GM21825 (cell line): ENCODE measurements around the gene SLC33A1.
"Not testable (repeated sequence)": the region's sequence is repeated elsewhere in the genome, so short reads cannot be mapped to it uniquely, and the experiment has no call there.

Source experiments
- ATAC-seq: cut with Tn5 transposase; IDR thresholded peaks from one replicate; pipeline ENCODE4 v1.9.1; 2021; ENCODE audit warnings: mild to moderate bottlenecking, moderate library complexity; ENCODE audit not compliant: unreplicated experiment

Gene SLC33A1

DNA sequence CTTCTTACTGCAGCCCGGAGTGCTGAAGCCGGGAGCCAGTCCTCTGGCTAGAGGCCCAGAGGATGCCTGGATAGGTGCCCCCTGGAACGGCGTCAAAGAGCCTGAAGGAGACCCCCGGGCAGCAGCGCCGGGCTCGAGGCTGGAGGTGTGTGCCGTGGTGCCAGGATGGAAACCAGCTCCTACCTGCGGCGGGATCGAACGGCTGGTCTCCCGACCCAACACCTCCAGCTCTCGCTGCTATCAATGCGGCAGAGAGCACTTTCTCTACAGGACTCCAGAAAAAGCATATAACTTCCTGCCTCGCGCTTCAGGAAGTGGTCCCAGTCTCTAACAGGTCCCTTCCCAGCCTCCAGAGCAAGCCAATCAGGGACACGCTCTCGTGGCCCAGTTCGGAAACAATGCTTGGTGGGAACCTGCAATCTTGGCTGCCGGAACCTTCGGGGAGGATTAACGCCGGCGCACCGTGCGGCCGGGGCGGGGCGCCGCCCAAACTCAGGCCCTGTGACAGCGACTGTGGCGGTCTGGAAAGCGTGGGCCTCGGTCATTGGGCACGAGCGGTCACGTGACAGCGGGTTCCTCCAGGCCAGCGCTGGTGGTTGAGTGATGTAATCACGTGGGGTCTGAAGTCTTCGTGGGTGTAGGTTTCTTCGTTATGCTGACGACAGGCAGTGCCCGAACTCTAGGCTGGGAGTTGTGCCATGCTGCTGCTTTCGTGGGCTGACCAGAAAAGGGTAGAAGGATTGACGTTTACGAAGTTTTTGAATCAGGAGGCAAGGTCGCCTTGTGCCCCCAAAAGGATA lies at the start of gene SLC33A1:
SLC33A1 (minus strand) TSS at position 287 of the 800 bp plus-strand sequence. CDS start 430 bp downstream, outside the sequence.
- ATAC-seq = peak; percentile 95

DNA sequence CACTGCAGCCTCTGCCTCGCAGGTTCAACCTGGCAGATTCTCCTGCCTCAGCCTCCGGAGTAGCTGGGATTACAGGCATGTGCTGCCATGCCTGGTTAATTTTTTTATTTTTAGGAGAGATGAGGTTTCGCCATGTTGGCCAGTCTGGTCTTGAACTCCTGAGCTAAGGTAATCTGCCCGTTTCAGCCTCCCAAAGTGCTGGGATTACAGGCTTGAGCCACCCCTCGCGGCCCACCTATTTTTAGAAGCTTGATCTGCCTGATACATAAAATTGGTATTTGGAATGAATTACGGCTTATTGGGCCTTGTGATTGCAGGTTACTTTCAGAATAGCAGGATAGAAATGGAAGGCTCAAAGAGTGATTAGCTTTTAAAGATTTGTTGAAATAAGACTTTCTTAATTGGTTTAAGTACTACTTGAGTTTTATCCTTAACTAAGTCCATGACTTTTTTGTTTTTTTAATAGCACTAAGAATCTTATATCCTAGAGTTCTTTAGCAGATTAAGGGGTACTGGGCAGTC lies 41.2 kb upstream of the SLC33A1 start:
- ATAC-seq = no peak

DNA sequence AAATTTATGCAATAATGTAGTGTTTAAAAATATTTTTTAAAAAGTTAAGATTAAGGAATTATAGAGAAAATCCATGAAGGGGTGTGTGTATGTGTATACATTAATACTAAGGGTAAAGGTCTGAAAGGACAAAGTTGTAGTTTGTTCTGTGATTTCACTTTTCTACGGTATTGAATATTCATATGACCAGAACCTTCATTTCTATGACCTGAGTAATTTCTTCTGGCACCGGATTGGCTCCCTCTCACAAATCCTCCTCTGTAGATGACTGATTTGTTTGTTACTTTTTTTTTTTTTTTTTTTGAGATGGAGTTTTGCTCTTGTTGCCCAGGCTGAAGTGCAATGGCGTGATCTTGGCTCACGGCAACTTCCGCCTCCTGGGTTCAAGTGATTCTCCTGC lies 37.1 kb upstream of the SLC33A1 start:
- ATAC-seq = no peak

DNA sequence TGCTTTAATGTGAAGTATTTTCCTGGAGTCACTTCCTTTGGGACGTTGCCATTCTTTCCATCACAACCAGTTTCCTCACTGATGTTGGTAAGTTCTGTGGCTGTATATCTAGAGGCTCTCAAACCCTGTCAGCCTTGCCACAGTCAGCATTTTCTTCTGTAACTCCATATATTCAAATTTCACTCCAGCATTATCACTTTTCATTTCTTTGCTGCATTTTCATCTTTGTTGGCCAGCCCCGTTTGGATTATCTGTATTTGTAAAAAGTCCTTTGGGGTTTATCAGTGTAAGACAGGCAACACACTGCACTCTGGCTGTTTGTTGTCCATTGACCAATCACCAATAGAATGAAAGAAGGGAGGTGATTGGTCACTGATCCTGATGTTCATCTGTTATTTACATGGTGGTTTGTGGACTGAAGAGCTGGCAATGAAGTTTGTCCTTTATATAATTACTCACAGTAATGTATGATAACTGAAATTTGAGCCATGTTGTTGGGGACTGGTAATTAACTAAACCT lies 36.5 kb upstream of the SLC33A1 start:
- peak; percentile 45 for ATAC-seq

DNA sequence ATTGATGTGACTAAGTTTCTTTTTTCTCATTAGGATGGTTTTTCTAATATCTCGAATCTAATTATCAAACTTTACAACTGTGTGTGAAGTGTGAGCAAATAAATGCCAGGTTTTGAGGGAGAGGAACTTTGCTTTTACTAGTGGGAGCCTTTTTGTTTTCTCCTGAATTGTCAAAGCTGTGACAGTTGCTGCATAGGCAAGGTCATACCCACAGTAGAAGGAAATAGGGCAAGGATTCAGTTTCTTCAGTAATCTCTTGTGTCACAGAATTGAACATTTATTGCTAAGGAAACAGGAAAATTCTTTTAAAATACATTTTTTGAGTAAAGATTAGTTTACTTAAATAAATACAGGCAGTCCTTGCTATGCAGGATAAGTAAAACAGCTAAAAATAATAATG lies 35.7 kb upstream of the SLC33A1 start:
- ATAC-seq = no peak

DNA sequence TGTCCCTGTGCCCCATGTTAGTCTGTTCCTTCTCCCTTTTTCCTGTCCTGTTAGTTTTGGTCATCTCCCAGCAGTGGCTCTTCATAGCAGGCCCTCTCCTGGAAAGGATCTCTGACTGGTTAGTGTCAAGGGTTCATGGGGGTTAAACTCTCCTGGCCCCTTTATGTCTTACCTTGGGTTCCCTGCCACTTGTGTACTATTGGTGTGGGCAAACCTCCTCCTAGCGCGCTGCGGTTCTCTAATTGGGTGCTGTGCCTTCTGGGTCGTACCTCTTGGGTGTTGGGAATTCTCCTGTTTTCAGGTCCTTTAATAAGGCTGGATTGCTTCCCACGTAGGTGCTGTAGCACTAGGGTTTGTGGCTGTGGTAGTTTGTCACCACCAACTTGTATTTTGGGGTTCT lies 35.0 kb upstream of the SLC33A1 start:
- ATAC-seq = no peak

DNA sequence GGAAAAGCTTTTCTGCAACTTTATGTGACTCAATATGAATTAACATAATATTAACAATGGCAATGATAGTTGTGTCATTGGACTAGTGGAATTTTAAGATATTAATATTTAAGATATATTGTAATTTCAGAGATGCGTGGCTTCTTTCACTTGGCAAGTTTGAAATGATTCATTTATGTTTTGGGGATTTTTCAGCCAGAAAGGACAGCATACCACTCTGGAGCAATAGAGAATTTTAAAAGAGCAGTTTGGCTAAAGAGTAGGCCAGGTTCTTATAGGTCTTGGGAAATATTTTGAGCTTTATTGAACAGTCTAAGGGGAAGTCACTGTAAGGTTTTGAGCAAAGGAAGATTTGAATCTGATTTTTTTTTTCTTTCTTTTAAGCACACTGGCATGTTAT lies 32.7 kb upstream of the SLC33A1 start:
- no peak for ATAC-seq

DNA sequence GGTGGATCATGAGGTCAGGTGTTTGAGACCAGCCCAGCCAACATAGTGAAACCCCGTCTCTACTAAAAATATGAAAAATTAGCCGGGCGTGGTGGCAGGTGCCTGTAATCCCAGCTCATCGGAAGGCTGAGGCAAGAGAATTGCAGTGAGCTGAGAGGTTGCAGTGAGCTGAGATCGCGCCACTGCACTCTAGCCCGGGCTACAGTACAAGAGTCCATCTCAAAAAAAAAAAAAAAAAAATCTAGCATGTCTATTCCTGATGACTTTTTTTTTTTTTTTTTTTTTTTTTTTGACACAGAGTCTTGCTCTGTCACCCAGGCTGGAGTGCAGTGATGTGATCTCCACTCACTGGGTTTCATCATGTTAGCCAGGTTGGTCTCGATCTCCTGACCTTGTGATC lies 32.1 kb upstream of the SLC33A1 start:
- ATAC-seq = not testable (repeated sequence)

DNA sequence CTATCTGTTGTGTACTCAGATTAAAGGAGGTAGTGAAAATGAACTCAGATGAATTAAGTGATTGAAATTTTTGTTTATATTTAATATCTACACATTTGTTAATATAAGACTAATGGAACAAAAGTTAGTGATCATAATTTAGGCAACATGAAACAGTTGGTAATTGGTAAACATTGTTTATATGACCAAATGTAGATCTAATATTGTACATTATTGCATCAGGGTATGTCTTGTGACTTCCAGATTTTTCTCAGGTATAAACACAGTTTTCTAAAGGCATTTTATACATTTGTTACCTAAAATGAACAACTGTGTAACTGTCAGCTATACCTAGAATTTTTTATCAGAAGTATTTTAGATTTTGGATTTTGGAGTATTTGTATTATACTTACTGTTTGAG lies 31.1 kb upstream of the SLC33A1 start:
- no peak for ATAC-seq

DNA sequence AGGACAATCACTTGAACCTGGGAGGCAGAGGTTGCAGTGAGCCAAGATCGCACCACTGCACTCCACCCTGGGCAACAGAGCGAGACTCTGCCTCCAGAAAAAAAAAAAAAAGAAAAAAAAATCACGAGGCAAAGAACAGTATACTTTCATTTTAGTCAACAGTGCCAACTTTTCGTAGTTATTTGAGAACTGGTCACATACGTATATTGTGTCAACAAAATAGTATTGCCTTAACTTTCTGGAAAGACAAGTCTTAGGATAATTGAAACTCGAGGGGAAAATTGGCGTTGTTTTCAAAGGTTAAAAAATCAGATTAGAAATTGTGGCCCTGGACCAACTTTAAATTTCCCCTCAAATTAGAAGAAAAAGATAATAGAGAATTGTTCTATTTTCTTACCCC lies 30.1 kb upstream of the SLC33A1 start:
- ATAC-seq = no peak

DNA sequence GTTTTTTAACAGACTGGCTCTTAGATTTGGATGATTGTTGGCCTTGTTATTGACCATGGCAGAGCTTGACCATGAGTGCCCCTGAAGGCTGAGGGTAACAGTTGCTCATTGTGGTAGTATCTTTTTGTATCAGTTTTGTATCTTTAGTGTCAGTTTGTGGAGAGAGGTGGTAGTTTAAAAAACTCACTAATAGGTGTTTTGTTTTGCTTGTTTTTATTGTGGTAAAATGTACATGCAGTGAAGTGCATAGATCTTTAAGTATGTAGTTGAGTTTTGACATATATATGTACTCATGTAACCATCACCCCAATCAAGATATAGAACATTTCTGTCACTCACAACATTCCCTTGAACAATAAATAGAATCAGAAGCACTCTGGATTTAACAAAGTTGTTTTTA lies 26.1 kb upstream of the SLC33A1 start:
- no peak for ATAC-seq

DNA sequence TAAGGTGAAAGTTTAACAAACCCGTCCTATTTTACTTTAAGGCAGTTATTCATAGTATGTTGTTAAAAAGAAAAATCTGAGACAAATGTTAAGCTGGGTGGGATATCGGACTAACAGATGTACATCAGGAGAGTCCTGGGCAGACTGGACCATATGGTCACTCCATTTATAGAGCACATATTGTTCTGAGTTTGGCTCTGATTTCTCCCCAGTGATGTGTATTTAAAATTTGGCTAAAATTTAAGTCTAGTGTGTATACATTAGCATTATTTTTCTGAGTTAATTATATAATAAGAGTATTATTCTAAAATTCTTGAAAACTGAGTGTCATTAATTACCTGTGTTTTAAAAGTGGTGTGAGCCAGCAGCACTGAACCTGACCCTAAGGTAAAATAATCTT lies 22.3 kb upstream of the SLC33A1 start:
- ATAC-seq = no peak

DNA sequence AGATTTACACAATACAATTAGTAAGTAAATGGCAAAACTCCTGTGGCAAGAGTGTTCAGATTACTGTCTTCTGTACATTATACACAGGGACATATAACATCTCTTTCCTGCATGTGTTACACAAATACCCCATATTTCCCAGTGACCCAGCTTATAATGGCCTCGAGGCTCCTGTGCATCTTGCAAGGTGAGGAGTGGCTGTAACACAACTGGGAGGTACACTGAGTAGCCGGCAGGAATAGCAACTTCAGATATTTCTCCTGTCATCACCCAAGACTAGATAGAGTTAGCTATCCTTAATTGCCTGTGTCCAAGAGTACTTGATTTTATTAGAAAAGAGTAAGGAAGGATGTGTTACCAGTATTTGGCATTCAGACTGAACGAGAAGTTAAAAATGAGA lies 21.8 kb upstream of the SLC33A1 start:
- ATAC-seq = no peak

DNA sequence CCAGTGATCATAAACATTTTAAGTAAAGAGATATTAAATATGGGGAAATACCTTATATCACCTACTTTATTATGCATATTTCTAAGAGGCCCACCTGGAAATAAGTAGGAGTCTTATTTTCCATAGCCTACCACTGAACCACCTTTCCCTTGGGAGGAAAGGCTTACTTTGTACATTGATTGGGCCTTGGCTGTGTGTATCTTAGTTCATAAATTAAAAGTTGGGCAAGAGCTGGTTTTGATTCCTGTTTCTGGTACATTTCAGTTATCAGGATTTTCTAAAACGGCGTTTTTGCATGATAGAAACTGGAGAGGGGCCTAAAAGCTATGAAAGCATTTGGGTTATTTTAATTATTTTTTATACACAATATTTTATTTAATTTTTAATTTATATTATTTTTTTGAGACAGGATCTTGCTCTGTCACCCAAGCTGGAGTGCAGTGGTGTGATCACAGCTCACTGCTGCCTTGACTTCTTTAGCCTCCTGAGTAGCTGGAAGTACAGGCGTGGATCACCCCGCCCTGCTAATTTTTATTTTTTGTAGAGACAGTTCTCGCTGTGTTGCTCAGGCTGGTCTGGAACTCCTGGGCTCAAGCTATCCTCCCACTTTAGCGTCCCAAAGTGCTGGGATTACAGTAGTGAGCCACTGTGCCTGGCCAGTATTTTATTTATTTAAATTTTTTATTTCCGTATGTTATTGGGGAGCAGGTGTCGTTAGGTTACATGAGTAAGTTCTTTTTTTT lies 18.8 kb upstream of the SLC33A1 start:
- no peak for ATAC-seq

DNA sequence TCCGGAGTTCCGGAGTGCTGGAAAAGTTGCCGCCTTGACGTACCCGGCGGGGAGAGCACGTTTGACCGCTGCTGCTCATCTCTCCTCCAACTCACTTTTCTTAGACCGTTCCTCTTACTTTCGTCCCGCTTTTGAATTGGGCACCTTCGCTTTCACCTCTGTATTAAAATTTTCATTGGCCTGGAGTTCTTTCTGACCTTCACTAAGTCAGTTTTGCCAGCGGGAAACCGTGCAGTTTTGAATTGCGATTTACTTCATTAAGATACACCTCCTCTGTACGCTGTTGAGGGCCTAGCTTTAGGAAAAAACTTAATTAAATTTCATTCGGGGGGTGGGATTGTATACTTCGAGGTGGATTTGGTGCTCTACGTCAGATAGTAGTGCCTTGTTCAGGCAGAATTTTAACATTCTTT lies 17.5 kb upstream of the SLC33A1 start:
- ATAC-seq = no peak

DNA sequence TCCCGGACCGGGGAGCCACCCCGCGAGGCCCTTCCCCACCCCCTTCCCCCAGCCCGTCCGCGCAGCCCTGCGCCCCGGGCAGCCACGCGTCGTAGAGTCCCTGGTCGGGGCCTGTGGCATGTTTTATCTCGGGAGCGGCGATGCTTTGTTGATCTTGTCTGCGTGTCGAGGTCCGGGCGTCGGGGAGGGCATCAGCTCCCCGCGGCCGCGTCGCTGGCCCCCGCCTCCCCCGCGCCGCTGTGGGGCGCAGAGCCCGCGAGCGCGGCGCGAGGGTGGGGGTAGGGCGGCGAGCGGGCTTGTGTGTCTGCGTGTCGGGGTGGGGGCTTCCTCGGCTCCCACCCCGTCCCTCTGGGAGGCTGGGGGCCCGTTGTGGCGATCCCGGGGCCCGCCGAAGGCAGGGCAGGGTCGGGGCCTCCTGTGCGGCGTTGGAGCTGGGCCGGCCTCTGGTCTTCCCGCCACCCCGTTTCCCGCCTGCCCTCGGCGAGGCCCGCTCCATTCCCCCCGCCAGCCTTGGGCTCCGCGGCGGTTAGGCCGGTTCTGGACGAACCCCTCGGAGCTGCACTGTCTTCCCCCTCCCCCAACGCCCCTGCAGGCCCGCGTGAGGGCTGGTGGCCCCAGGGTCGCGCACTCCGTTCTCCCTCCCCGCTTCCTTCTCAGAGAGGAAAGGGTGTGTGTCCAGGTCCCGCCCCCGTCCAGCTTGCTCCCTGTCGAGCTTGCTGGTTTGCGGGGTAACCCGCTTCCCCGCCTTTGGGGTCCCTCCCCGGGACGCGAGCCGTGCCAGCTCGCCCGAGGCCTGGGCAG lies 16.9 kb upstream of the SLC33A1 start:
- ATAC-seq = peak; percentile 29

DNA sequence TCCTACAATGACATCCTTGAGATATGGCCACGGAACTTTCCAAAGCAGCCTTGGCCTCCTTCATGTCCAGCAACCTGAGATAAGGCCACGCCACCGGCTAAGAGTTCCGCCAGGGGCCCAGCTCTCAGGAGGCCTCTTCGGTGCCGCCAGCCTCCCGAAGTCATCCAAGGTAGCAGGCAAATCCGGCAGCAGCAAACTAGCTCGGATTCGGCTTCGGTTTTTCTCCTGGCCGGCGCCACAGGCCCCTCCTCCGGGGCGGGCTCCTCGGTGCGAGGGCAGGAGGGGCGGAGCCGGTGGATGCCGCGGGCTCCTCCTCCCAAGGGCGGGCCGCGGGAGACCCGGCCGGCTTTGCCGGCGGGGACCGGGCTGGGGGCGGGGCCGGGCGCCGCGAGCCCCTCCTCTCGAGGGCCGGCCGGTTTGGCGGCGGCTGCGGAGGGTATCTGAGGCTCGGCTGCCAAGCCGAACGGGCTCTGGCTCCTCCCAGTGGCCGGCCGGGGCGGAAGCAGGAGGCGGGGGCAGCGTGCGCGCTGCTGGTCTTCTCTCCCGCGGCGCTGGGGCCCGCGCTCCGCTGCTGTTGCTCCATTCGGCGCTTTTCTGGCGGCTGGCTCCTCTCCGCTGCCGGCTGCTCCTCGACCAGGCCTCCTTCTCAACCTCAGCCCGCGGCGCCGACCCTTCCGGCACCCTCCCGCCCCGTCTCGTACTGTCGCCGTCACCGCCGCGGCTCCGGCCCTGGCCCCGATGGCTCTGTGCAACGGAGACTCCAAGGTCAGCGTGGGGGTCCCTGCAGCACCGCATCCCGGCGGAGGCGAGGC lies 16.1 kb upstream of the SLC33A1 start, which contains the start of gene GMPS:
GMPS (plus strand) TSS at position 518 of the 812 bp plus-strand sequence; CDS start at position 739, 221 bp downstream.
- ATAC-seq = peak; percentile 92

DNA sequence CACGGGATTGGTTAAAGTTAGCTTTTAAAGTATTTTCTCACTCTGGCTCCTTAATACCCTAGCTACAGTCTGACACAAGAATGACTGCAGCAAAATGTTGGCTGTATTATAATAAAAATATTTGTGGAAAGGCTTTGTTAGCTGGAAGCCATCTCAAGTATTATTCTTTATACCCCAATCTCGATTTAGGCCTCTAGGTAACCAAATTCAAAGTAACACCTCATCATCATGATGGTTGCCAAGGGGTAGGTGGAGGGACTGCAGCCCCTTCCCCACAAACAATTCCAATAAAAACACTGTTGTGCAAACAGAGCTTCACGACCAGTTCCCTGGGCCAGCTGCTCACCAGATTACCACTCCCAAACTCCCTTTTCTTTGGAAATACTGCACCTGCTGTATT lies 15.5 kb upstream of the SLC33A1 start:
- ATAC-seq = no peak

DNA sequence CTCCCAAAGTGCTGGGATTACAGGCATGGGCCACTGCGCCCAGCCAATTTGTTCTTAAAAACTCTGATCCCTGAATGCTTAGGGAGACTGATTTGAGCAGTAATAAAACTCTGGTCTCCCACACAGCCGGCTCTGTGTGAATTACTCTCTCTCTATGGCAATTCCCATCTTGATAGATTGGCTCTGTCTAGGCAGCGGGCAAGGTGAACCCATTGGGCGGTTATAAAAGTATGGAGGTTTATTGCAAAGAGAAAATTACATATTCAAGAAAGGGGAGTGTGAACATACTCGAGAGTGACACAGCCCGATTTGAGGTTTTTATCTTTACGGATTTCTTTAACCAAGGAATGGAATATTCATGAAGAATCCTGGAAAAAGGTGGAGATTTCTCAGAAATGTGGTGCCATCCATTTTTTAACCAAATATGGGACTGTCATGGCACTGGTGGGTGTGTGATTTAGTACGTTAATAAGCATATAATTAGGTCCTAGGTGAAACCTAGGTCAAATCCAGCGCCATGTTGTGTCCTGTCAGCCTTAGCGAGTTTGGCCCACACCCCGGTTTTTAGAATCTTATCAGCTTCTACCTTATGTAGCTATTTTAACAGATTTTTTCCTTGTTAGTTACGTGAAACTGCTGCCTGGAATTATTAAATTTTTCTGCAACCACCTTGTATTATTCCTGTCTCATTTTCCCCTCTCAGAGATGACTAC lies 9.0 kb upstream of the SLC33A1 start:
- ATAC-seq = no peak
